Heart left ventricle (tissue), 16 donors: ENCODE results near the gene CC2D2B. TPM values are rescaled to one million over a fixed set of nuclear protein-coding genes. Genes with fewer than 3 reads are reported as not detected.

Source experiments
- ATAC-seq, 4 donors: fragments of 200-7000 bp; cut with Tn5 transposase; one replicate each; pipeline ENCODE4 v1.9.1; 2020 to 2022; ENCODE audit warnings: moderate library complexity in 4 of 4, mild to moderate bottlenecking in 3 of 4, moderate number of reproducible peaks in 1 of 4
- DNase-seq, 5 donors: peaks; one replicate each; pipeline ENCODE4 v3.0.0-alpha.2; 2020
- H3K27ac ChIP-seq, 12 donors: fragments of 200-600 bp; sonication (generic) in 4 of 12; one replicate each; pipeline versions ENCODE4 v1.5.0 to v1.8.0; 2016 to 2022; ENCODE audit warnings: mild to moderate bottlenecking in 2 of 12
- H3K27me3 ChIP-seq, 9 donors: fragments of 200-600 bp; sonication (generic) in 2 of 9; one replicate each; pipeline versions ENCODE4 v1.5.1 to v1.8.0; 2016 to 2022; ENCODE audit warnings: mild to moderate bottlenecking in 3 of 9
- H3K36me3 ChIP-seq, 9 donors: fragments of 200-600 bp; sonication (generic) in 2 of 9; one replicate each; pipeline versions ENCODE4 v1.5.0 to v1.8.0; 2018 to 2022; ENCODE audit warnings: mild to moderate bottlenecking in 2 of 9
- H3K4me1 ChIP-seq, 12 donors: fragments of 200-600 bp; sonication (generic) in 4 of 12; one replicate each; pipeline versions ENCODE4 v1.5.0 to v1.8.0; 2016 to 2022; ENCODE audit warnings: mild to moderate bottlenecking in 3 of 12
- H3K4me3 ChIP-seq, 12 donors: fragments of 200-600 bp; sonication (generic) in 4 of 12; one replicate each; pipeline versions ENCODE4 v1.5.0 to v1.8.0; 2017 to 2022; ENCODE audit warnings: mild to moderate bottlenecking in 9 of 12, moderate library complexity in 4 of 12
- H3K9me3 ChIP-seq, 12 donors: fragments of 200-600 bp; sonication (generic) in 4 of 12; one replicate each; pipeline versions ENCODE4 v1.5.0 to v1.8.0; 2016 to 2022; ENCODE audit warnings: mild to moderate bottlenecking in 1 of 12
- POLR2A ChIP-seq, 2 donors: fragments of 450-650 bp; IDR thresholded peaks; one replicate each; pipeline ENCODE4 v1.6.1; 2017; ENCODE audit warnings: antibody characterized with exemption in 2 of 2, mild to moderate bottlenecking in 2 of 2, moderate library complexity in 2 of 2
- WGBS, 4 donors: extraction: QIAGEN DNeasy Blood & Tissue Kit in 2 of 4; methylation state at CpG; one replicate each; pipeline versions ENCODE4 v1.1.5 to v1.1.7; 2013 to 2018; 5-methylcytosine and 5-hydroxymethylcytosine counted together
- intact Hi-C, 10 donors: fragments of 100-400 bp; cut with DNase I; formaldehyde crosslinking; loops; one replicate each; pipeline versions ENCODE4 v1.11.1 to v1.14.2; 2022
- polyA plus RNA-seq, 2 donors: library from polyadenylated mRNA; stranded (reverse); fragments of 200-250 nt; gene quantifications; one replicate each; pipeline ENCODE4 v1.2.3, GENCODE V29; 2013
- total RNA-seq, 9 donors: library from RNA; depleted of rRNA in 2 of 9; stranded (reverse); fragments of >200 nt in 2 of 9; fragmentation: NEBNext Ultra II Directional in 3 of 9; extraction: Animal tissue kit (Norgen Biotek cat#: 25700) in 3 of 9; gene quantifications; one replicate each; pipeline versions ENCODE4 v1.1.0 to v1.2.4, GENCODE V29; 2016 to 2023
- TF ChIP-seq, protein P1 (sequence below), 12 donors: fragments of 200-600 bp; sonication (generic) in 4 of 12; IDR thresholded peaks; one replicate each; pipeline versions ENCODE4 v1.5.0 to v1.8.0; 2018 to 2022; ENCODE audit warnings: antibody characterized with exemption in 12 of 12, mild to moderate bottlenecking in 5 of 12
- donor health status: ischemic (EF 13 %, LVEDD 7.1; RV severe dilation, severe dysfunction).
- donor health status: healthy with polysubstance abuse.
- donor health status: DM: no; HTN: yes; CAD: no.
- donor health status: DM: no; HTN: no; CAD: no.
- donor health status: ischemic (EF 25% LVEDD 6.9; RV normal size, moderate dysfunction).
- donor health status: ischemic (EF 25% LVEDD 5.7; RV mildly dilated, moderate dysfunction).
- donor health status: healthy.
- donor health status: DM: yes; HTN: yes; CAD: no.
- donor health status: ischemic (EF 35%, LVEDD 5.7; RV mildly dilated, moderate dysfunction).
- donor health status: nonischemic (EF 11% LVEDD 7.7; RV severe dilation, severe dysfunction).
- donor health status: DM: yes; HTN: yes; CAD: no.
- donor health status: PGD.
- donor health status: ischemic (EF 29% LVEDD 5.4; RV normal size, mild dysfunction).
- donor health status: nonischemic (EF 23%, LVEDD 6.1; RV moderate dilation, normal function).

CC2D2B gene
- total and polyA plus RNA-seq, 11 donors: 0.15 to 1.5 (median 0.58) TPM

- H3K36me3 ChIP-seq: peaks cover 0 to 3% (median 0%) of the 10 kb centered on the region in 9 donors
- no peaks in the 10 kb centered on the region for H3K27me3 ChIP-seq
- TF ChIP-seq, protein P1, sequence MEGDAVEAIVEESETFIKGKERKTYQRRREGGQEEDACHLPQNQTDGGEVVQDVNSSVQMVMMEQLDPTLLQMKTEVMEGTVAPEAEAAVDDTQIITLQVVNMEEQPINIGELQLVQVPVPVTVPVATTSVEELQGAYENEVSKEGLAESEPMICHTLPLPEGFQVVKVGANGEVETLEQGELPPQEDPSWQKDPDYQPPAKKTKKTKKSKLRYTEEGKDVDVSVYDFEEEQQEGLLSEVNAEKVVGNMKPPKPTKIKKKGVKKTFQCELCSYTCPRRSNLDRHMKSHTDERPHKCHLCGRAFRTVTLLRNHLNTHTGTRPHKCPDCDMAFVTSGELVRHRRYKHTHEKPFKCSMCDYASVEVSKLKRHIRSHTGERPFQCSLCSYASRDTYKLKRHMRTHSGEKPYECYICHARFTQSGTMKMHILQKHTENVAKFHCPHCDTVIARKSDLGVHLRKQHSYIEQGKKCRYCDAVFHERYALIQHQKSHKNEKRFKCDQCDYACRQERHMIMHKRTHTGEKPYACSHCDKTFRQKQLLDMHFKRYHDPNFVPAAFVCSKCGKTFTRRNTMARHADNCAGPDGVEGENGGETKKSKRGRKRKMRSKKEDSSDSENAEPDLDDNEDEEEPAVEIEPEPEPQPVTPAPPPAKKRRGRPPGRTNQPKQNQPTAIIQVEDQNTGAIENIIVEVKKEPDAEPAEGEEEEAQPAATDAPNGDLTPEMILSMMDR (IDR thresholded peaks at IDR 0.05): no peak
- TF ChIP-seq POLR2A (IDR thresholded peaks at IDR 0.05): no peak
- no peaks in the 10 kb centered on the region for H3K9me3 ChIP-seq
- DNase-seq (no peak), ATAC-seq (no peak)
- no peak overlapping the region for H3K4me3 ChIP-seq
- no peak overlapping the region for H3K27ac ChIP-seq
- 90 to 95% (median 93%) methylated on average over 11 of the region's 11 CpGs for WGBS, 4 donors
- intact Hi-C loops: loop anchor here in 2 of 10 donors (5.0 to 10.0 kb wide), 2 partner anchors 91 to 346 kb away; partner anchors contain the start of genes ZNF518A (in 2 of the 2) and TCTN3 (in 1 of the 2)
- H3K4me1 ChIP-seq: peaks cover 0 to 22% (median 12%) of the 10 kb centered on the region in 12 donors
These were observed 133.4 kb downstream of the CC2D2B start for GRCh38 chr10:96041146-96041545.

- intact Hi-C loops: loop anchor here in 5 of 10 donors (1.0 to 10.0 kb wide), 5 partner anchors 46 to 348 kb away; partner anchors contain the start of genes ZNF518A (in 3 of the 5) and TCTN3 (in 1 of the 5)
- peak; percentile 90 to 99 (median 98) for ATAC-seq
These were observed 135.5 kb downstream of the CC2D2B start, which contains the start of gene CCNJ for GRCh38 chr10:96043033-96043892. Gene CCNJ (plus strand): TSS chr10:96043583. CDS start chr10:96044394, 811 bp downstream.

GRCh38 chr10:96043893-96044715, 136.3 kb downstream of the CC2D2B start:
- Histone ChIP-seq H3K9me3 (no peaks in the 10 kb centered on the region), H3K27me3 (no peaks in the 10 kb centered on the region), H3K36me3 (peaks cover 0 to 23% (median 0%) of the 10 kb centered on the region in 9 donors), H3K4me3 (peak overlapping the region; percentile 75 to 93 (median 88)), H3K4me1 (peaks cover 0 to 22% (median 14%) of the 10 kb centered on the region in 12 donors), H3K27ac (peak overlapping the region; percentile 31 to 92 (median 86))
- intact Hi-C loops: loop anchor here in 5 of 10 donors (1.0 to 10.0 kb wide), 6 partner anchors 45 to 349 kb away; partner anchors contain the start of genes ZNF518A (in 3 of the 5) and TCTN3 (in 1 of the 5)
- WGBS, 4 donors: 2 to 7% (median 3%) methylated on average over 14 to 58 of the region's 58 CpGs
- DNase-seq (peak; percentile 32 to 73 (median 52)), ATAC-seq (peak; percentile 50 to 69 (median 66))
- TF ChIP-seq, protein P1 (IDR thresholded peaks at IDR 0.05): no peak
- no peak for TF ChIP-seq POLR2A (IDR thresholded peaks at IDR 0.05)

More at GRCh38 chr10:96043033-96043892, 135.5 kb downstream of the CC2D2B start, which contains the start of gene CCNJ:
- Histone ChIP-seq H3K4me1 (peaks cover 0 to 22% (median 14%) of the 10 kb centered on the region in 12 donors), H3K27me3 (no peaks in the 10 kb centered on the region), H3K36me3 (peaks cover 0 to 19% (median 0%) of the 10 kb centered on the region in 9 donors), H3K27ac (peak within 1 kb of the TSS; percentile 31 to 92 (median 86)), H3K9me3 (no peaks in the 10 kb centered on the region), H3K4me3 (peak within 1 kb of the TSS; percentile 75 to 93 (median 88))
- 2 to 5% (median 3%) methylated on average over 36 to 92 of the region's 92 CpGs for WGBS, 4 donors
- DNase-seq: peak; percentile 89 to 94 (median 90)
- peak; percentile 26 to 84 for TF ChIP-seq POLR2A (IDR thresholded peaks at IDR 0.05)
- TF ChIP-seq, protein P1 (IDR thresholded peaks at IDR 0.05): peak in 7 of 12 donors; percentile 9 to 47 (median 29)
